CD4-positive, alpha-beta T cell treated with Interleukin-4 for 4 hours (primary cell): ENCODE data around the gene ABCA13.
"Not testable (repeated sequence)": the region's sequence is repeated elsewhere in the genome, so short reads cannot be mapped to it uniquely, and the experiment has no call there.

Experiments used
- DNase-seq: peaks from one replicate; pipeline ENCODE4 v3.0.0-alpha.2; 2020

ABCA13 gene

GRCh38 chr7:48171202-48171601 is at the start of gene ABCA13:
TSS of gene ABCA13 (plus strand) at chr7:48171458. CDS start at chr7:48171484, 26 bp downstream.
- no peak for DNase-seq

GRCh38 chr7:48126037-48126436 is 45.2 kb upstream of the ABCA13 start:
- no peak for DNase-seq

- DNase-seq, result no peak
Observed at GRCh38 chr7:48130658-48131108, 40.6 kb upstream of the ABCA13 start.

GRCh38 chr7:48132792-48133191 is 38.5 kb upstream of the ABCA13 start:
- DNase-seq, result no peak

GRCh38 chr7:48139459-48139858 is 31.8 kb upstream of the ABCA13 start:
- no peak for DNase-seq

DNA sequence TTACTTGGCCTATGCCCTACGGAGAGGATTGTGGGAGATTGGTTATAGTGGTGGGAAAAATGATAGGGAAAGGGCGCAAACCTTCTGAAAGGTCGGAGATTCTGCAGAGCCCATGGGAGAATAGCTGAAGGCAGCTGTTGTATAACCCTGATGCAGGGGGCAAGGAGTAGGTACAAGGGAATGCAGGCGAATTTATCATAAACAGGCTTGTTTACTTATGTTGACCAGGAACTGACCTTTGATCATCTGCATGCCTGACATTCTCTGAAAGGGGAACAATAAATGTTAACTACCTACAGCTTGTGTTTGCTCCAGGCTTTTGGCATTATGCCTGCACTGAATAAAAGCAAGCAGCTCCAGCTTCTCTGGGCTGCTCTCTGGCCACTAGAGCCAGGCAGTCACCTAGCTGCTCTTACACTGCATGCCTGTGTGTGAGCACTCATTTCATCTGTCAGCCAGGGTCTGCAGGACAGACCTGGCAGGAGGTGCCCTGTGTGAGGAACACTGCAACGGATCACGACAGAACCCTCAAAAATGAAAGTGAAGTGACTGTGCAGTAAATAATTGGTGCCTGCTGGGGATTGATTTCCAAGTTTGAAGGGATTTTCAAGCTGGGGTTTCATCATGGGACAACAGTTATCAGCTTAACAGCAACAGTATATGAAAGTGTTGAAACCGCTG is 31.1 kb upstream of the ABCA13 start:
- DNase-seq, result no peak

DNA sequence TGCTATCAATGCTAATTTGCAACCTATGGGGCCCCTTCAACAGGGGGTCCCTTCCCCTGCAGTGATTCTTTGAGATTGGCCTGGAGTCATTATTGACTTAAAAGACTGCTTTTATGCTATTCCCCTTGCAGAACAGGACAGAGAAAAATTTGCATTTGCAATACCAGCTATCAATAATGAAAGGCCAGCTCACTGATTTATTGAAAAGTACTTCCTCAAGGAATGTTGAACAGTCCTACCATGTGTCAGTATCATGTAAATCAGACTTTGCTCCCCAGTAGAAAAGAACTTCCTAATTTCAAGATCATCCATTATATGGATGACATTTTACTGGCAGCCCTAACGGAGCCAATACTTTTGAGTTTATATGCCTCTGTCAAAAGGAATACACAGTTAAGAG is 29.7 kb upstream of the ABCA13 start:
- DNase-seq, result no peak

DNA sequence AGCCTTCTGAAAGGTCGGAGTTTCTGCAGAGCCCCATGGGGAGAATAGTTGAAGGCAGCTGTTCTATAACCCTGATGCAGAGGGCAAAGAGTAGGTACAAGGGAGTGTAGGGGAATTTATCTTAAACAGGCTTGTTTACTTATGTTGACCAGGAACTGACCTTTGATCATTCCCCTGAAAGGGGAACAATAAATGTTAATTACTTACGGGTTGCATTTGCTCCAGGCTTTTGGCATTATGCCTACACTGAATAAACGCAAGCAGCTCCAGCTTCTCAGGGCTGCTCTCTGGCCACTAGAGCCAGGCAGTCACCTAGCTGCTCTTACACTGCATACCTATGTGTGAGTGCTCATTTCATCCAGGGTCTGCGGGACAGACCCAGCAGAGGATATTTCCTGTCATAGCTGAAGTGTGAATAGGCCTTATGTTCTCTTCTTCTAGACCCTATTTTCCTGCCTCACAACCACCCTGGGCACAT is 26.9 kb upstream of the ABCA13 start:
- DNase-seq, result no peak

GRCh38 chr7:48147078-48147591 is 24.1 kb upstream of the ABCA13 start:
- DNase-seq, result no peak

DNA sequence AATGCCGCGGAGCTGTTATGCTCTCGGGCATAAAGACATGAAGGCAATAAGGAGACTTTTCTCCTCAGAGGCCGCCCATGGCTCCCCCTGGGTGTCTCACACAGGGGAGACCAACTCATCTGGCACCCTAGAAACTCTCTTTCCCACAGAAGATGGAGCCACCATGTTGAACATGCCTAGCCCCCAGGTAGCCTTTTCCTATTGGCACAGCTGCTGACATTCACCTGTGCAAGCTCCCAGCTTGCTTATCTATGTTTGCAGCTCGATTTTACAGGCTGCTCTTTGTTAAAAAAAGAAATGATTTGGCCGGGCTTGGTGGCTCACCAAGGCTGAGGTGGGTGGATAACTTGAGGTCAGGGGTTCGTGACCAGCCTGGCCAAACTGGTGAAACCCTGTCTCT is 23.6 kb upstream of the ABCA13 start:
- DNase-seq, result not testable (repeated sequence)

- DNase-seq, result no peak
Observed at GRCh38 chr7:48148311-48148710, 22.9 kb upstream of the ABCA13 start.

- no peak for DNase-seq
Observed at GRCh38 chr7:48149058-48149457, 22.2 kb upstream of the ABCA13 start.

DNA sequence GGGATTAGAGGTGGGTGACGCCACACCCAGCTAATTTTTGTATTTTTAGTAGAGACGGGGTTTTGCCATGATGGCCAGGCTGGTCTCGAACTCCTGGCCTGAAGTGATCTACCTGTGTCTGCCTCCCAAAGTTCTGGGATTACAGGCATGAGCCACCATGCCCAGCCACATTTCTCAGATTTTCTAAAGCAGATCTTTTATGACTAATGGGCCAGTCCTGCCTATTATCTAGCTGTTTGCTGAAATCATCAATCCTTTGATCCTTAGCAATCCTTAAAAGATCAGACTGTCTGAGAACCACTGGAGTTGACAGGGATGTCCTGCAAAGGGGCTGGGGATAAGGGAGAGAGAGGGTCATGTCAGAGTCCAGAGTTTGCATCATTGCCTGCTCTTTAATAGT is 21.2 kb upstream of the ABCA13 start:
- no peak for DNase-seq

DNA sequence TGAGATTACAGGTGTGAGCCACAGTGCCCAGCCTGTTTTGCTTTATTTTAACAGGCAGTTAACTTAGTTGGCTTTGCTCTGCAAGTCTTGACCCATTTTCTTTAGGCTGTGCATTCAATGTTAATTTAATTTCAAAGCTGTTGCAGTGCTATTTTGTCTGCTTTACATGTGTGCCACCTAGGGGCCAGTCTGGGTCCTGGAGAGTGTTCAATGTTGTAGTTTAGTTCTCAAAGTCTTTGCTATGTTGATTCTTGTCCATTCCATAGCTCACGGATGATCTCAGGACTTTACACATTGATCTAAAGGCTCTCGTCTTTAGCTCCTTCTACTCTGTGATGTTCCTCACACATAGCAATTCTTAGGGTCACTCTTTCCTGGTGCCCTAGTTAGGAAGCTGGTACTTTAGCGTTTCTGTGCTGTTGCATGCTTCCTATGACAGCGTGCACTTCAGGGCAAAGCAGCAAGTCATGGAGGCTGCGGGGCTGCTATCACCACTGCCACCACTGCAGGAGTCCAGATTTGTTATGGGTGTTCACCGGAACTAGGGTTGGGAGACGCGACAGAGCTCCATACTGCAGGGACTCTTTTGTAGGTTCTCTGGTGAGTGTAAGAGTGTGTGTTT is 16.4 kb upstream of the ABCA13 start:
- DNase-seq, result peak; percentile 31

DNA sequence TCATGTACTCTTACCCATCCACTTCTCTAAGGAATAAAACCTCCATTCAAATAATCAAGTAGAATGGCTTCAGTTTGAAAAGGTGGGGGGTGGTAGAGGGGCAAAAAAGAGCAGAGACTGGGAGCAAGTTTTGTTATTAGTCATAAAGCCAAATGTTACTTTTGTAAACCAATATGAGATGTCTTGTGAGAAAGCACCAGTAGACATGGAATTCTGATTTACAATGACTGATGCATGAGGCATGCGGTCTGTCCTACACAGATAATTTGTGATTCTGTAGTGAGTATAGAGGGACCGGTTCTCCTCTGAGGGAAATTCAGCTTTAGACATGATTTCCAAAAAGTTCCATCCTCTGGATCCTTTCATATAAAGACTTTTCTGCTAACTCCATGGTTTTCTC is 12.9 kb upstream of the ABCA13 start:
- no peak for DNase-seq

DNA sequence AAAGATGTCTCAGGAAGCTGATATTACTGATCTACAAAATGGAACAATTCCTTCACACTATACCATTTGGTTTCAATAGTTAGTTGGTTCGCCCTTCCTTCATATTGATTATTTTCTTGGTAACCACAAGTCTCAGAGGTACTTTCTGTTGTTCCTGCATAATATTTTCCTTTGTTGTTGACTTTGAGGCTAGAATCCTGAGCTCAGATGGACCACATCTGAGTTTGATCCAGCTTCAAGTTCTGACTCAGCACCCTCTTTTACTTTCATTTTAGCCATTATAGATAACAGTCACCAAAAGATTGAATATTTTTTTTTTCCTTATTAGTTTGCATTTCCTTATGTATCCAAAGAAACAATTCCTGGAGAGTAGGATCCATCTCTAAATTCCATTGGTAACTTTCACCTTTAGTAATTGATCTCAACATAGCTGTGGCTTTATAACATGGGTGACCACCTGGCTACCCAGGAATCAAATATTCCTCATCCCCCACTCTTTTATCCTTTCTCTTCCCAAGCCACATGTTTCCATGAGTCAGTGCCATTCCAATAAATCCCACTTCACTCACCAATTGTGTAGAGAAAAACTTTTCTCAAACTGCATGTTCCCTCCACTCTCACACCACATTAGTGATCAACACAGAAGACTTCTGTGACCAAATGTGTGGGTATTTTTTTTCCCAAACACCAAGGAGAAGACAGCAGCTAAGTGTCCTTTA is 9.7 kb upstream of the ABCA13 start:
- no peak for DNase-seq

DNA sequence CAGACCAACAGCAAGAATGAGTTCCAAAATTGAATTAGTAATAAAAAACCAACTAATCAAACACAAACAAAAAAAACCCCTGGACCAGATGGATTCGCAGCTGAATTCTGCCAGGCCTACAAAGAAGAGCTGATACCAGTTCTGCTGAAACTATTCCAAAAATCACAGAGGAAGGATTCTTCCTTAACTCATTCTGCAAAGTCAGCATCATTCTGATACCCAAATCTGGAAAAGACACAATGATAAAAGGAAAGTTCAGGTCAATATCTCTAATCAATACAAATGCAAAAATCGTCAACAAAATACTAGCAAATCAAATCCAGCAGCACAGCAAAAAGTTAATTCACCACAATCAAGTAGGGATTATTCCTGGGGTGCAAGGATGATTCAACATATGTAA is 6.1 kb upstream of the ABCA13 start:
- DNase-seq, result no peak

DNA sequence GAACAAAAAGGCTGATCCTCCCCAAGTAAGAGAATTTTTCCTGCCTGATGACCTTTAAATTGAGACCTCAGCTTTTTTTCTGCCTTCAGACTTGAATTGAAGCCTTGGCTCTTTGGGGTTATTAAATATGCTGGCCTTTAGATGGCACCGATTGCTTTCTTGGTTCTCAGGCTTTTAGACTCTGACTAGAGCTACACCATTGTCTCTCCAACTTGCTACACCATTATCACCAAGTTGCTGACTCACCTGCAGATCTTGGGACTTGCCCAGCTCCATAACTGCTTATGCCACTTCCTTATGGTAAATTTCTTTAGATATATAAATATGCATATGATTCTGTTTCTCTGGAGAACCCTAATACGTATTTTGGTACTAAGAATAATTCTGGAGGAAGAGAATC is 3.1 kb upstream of the ABCA13 start:
- DNase-seq, result no peak

- no peak for DNase-seq
Observed at GRCh38 chr7:48170506-48170905, 752 bp upstream of the ABCA13 start.

DNA sequence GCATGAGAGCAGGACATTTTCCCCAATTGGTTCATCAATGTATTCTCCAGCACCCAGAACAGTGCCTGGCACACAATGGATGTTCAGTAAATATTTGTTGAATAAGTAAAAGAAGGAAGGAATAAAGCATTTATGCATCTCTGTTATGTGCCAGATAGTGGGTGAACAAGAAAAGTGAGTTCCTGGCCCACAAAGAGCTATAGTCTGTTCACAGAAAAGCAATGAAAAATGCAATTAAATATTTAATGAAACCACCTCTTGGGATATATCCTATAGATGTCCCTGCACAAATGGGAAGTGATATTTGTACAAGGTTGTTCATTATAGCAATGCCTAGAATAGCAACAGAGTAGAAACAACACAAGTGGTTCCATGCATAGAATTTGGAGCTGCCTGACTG is 2.1 kb downstream of the ABCA13 start:
- DNase-seq, result no peak

DNA sequence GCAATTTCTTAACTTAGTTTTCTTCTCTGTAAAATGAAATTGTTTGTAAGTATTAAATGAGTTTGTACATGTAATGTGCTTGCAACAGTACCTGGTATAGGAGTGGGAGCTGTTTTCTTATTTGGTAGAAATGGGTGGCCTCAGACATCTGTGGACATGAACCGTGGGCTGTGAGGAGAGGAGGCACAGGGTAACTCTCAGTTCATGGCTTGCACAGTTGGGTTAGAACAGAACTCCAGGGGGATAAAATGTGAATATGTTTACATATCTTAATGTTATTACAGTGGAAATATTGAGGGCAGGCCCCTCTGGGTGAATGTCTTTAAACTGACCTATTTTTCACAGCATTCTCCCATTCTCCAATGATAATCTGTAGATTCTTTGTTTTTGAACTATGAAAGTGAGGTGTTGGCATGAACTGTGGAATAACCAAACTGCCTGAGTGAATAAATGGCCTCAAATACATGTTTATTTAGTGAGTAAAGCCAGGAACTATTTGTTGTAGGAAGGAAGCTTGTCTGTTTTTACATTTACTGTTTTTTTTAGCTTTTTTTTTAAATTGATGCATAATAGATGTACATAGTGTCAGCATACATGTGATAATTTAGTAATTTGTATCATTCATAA is 2.6 kb downstream of the ABCA13 start:
- no peak for DNase-seq

- no peak for DNase-seq
Observed at GRCh38 chr7:48175019-48175418, 3.8 kb downstream of the ABCA13 start.

DNA sequence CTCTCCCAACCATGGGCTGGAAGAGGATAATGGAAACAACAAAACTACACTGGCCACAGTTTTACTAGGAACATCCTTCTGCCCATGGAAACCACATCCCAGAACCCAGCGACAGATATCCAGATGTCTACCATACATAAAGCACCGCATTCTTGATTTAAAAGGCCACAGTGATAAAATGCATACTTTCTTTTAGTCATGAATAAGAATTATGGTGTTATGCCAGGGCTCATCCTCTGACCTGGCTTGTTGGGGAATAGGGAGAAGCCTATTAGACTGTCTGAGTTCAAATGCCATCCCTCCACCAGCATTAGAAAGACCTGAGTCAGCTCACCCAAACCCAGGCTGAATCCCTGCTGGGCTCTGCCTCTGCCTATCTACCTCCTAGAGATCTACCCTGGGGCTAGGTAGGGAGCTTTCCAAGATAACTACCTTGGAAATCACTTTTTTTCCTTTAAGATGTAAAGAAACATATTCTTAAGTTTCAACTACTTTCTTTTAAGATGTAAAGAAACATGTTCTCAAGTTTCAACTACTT is 5.2 kb downstream of the ABCA13 start:
- no peak for DNase-seq
